ENCODE results near the gene SCFD2.
"Not testable (repeated sequence)": the region's sequence is repeated elsewhere in the genome, so short reads cannot be mapped to it uniquely, and the experiment has no call there.

Gene SCFD2

DNA sequence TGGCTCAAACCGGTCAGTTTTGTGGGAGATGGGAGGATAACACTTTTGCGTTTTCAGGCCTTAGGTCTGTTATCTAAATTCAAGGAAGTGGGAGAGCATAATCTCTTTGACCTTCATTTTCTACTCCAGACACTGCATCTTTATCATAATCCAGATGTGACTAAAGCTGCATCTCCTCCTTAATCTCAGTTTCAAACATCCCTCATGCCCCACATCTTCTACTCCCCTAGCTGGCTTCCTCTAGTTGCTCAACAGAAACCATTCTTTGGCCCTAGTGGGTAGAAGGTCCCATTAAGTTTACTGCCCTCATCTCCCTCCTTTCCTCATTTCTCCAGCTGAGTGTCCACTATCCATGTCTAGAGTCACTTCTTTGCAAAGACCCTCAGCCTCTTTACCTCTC, 522.5 kb downstream of the SCFD2 start:
- FAIRE-seq, result no peak
- no peak for DNase-seq (ENCODE audit: insufficient read length, low spot score)

DNA sequence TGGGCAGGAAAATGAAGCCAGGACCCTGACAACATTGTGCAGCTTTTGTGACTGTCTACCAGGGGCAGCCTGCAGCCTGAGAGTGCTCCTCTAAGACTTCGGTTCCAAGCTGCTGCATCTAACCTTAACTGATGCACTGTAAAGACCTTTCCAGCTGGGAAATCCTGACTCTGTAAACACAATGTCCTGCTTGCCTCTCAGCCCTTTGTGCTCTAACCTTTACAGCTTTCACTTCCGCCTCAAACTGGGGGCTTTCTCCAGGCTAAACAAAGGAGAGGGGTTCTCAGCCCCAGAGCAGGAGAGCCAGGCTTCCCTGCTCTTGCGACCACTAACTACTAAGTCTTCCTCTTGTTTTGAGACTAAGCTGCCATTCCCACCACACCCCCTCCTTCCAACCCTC, 523.1 kb downstream of the SCFD2 start:
- DNase-seq (ENCODE audit: insufficient read length, low spot score), result no peak
- FAIRE-seq, result no peak

DNA sequence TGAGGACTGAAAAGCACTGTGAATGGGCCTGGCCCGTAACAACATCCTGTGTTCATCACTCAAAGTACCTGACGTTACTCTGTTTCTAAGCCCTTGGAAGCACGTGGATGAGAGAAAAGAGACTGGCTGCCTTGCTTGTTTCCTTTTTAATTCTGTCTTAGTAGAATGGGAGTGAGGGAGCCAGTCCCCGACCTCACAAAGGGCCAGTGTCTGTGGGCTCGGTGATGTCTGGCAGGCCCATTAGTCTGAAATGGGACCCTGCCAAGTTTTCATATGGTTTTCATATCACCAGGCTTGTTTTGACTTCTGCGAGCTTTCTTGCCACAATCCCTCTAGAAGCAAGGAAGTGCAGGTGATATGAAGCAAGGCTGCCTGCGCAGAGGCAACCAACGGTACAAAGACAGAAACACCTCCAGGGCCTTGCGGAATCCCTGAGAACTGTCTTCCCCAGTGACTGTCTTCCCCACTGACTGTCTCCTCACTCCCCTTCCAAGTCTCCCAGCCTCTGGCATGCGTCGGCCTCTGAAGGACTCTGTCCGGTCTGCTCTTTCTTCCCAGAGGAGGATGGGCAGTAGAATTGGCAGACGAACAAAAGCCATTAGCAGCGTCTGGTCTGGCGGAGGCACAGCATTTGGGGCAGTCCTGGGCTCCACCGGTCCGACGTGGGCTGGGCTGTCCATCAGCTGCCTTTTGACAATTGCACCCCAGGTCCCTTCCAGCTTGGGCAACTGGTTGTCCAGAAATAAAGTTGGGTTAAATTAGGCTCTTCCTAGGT, 524.0 kb downstream of the SCFD2 start:
- DNase-seq (ENCODE audit: insufficient read length, low spot score), result no peak
- no peak for FAIRE-seq

DNA sequence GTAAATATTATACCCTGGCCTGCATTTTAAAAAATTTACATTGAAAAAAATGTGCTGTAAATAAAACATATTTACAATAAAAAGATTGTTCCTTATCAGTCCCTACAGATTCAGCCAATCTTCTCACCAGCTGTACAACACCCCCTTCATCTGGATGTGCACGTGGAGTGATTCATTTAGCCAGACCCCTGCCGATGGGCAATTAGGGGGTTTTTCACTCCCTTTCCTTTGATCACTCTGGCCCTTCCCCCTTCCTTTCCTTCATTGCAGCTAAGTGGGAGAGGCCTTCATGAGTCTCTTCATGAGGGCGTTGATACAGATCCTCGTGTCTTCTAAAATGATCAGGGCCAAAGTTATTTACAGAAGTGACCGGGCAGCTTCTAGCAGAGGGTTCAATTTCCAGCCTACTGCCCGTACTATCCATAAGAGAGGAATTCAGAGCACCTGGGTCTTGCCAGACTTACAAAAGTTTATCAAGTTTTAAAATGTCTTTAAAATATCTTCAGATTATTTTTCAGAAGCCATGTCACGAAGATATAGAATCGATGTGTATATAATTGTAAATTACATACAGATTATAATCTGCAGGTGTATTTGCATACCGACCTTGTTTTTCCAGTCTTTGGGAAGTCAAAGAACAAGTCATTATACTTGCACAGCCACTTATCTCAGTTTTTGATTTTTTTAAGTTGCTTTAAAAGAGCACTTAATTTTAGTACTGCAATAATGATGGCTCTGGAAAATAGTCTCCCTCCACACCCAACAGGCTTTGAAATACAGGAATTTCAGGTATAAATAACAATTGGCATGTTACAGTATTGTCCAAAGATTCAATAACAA, 525.1 kb downstream of the SCFD2 start:
- DNase-seq (ENCODE audit: insufficient read length, low spot score) (no peak), FAIRE-seq (no peak)

DNA sequence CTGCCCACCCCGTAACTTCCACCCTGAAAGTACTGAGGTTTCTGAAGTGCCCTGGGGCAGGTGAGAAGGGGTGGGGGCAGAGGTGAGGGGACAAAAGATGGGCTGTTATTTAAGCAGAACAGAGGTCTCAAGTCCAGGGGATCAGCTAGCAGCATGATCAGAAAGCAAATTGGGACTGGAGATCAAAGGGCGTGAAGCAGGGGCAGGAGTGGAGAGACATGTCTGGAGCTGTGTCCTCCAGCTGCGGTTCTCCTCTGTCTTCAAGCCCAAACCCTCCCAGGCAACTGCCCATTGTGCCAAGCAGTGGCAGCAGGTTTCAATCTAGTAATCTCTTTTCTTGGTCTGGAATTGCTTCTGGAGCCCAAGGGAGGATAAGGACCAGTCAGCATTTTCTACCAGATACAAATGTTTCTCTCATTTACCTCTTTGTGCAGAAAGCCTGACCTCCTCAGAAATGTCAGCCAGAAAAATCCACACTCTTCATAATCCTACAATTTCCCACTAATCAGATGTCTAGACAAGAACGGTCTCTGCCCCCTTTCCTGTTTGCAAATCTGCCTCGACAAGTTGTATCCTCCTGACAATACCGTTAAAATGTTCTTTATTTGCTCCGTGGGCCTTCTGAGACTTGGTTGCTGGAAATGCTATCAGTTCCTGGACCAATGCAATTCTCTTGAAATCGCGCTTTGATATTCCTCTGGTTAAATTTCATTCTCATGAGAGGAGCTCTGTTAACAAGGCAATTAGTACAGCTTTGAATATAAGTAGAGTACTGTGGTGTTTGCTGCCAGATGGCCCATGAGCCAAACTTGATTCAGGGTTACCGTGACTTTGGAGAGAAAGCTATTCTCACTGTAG, 526.9 kb downstream of the SCFD2 start:
- FAIRE-seq (no peak), DNase-seq (ENCODE audit: insufficient read length, low spot score) (no peak)

DNA sequence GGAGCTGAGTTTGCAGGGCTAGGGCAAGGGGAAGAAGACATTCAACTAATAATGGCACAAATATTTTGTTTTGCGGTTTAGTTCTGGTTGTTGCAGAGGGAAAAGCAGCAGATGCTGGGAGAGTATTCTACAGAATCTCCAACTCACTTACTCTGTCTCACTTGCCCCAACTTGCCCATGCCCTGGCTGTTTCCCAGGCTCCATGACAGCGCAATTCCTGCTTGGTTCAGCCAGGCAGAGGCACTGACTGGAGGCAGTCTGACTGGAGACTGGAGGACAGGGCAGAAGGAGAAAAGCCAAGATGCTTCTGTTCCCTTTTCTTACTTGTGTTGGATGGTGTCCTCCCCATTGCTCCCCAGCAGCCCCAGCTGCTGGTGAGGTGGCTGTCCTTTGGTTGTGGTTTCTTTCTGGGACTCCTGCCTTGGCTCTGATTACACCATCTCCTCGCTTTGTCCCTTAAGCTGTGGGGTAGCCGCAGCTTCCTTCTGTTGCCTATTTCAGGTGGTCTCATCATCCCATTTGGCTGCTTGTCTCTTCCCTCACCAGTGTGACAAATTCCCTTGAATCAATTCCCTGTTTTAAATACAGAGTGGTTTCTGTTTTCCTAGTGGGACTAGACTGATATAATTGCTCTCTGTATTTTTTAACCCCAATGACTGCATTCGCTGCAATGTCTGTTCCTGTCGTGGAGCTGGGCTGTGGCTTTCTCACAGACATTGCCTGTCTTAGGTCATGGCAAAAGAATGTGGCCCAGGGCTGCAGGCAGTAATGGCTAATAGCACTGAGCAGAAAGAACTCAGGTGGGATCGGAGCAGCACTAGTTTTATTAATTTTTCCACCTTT, 527.9 kb downstream of the SCFD2 start:
- FAIRE-seq (no peak), DNase-seq (ENCODE audit: insufficient read length, low spot score) (no peak)

DNA sequence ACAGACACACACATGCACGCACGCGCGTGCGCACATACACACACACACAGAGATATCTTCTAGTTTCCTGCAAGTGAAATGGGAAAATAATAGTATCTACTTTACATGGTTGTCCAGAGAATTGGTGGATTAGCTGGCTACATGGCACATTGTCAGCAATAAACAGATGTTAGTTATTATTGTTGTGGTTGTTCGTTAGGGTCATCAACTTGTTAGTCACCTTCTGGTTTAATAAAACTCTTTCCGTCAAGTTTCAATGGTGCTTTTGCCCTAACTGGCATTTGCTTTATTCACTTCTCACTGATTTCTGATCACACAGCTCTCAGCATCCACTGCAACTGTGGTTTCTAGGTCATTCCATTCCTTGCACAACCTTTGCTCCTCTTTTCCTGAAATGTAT, 529.2 kb downstream of the SCFD2 start:
- FAIRE-seq, result no peak
- DNase-seq (ENCODE audit: insufficient read length, low spot score), result no peak

DNA sequence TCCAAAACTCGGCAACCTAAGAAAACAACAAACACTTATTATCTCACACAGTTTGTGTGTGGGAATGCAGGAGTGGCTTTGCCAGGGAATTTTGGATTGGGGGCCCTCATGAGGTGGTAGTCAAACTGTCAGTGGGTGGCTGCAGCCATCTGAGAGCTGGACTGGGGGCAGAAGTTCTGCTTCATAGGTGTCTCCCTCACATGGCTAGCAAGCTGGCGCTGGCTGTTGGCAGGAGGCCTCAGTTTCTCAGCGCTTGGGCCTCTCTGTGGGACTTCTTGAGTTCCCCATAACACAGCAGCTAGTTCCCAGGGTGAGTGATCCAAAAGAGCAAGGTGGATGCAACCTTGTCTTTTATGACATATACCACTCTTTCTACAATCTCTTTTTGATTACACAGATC, 529.7 kb downstream of the SCFD2 start:
- FAIRE-seq (no peak), DNase-seq (ENCODE audit: insufficient read length, low spot score) (no peak)

DNA sequence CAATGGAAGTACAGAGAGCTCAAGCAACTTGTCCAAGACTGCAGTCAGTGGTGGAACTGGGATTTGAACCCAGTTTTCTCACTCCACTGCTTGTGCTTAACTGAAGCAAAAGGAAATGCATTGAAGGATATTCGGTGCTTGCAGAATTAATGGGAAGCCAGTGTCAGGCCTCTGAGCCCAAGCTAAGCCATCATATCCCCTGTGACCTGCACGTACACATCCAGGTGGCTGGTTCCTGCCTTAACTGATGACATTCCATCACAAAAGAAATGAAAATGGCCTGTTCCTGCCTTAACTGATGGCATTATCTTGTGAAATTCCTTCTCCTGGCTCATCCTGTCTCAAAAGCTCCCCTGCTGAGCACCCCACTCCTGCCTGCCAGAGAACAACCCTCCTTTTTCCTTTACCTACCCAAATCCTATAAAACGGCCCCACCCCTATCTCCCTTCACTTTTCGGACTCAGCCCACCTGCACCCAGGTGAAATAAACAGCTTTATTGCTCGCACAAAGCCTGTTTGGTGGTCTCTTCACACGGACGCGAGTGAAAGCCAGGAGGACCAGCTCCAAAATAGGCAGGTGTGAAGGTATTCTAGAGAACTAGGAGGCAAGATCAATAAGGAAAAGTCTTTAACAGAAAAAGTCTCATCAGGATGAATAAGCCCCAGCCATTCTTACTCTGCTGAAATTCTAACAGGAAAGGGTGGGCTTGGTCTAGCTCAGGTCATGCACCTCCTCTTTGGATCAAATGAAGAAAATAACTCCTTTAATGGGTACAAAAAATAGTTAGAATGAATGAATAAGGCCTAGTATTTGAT, 531.0 kb downstream of the SCFD2 start:
- not testable (repeated sequence) for FAIRE-seq; DNase-seq (ENCODE audit: insufficient read length, low spot score)

DNA sequence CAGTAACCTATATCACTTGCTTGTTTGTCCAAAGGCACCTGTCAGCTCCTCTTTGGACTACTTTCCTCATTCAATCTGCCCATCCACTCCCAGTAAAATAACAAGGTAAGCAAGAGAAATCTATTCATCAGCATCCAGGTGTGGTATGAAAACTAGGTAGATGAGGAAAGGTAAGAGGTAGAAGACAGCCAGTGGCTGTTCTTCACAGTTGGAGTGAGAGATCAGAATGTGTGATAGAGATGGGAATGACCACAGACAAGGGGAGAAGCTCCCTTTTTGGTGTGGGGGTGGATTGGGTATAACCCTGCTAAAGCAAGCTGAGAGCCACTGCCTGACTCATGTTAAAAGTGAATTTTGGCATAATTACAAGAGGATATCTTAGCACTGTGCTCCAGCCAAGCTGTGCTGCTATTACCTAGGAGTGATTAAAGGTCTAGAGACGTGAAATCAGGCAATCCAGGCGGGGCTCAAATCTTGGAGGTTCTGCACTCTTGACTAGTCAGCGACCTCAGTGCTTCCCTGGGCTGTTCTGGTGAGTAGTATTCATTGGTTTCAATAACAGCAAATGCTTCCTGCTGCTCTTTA, 531.8 kb downstream of the SCFD2 start:
- DNase-seq (ENCODE audit: insufficient read length, low spot score) (no peak), FAIRE-seq (no peak)

DNA sequence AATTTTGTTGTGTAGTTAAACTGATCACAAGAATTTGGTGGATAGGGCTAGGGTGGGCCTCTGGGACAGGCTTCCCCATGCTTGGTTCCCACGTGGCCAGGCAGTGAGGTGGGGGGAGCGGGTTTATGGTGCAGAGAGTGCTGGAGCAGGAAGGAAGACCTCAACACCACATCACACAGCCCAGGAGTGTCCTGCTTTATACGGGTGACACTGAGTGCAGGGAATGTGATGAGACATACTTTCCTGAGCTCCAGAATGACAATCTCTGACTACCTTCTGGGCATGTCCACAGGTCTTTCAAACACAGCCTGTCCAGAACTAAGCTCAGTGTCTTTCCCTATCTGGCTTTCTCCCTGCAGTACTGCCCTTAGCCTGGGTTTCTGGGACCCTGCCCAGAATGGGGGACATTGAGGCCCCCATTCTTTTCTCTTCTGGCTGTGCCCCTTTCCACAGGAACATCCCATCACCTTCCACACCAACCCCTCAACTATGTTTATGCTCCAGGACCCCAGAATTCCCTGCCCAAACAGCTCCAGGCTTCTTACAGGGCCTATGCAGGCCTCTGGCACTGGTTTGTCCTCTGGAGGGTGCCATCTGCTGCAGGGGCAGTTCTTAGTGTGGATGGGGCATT, 540.3 kb downstream of the SCFD2 start:
- FAIRE-seq (no peak), DNase-seq (ENCODE audit: insufficient read length, low spot score) (no peak)

DNA sequence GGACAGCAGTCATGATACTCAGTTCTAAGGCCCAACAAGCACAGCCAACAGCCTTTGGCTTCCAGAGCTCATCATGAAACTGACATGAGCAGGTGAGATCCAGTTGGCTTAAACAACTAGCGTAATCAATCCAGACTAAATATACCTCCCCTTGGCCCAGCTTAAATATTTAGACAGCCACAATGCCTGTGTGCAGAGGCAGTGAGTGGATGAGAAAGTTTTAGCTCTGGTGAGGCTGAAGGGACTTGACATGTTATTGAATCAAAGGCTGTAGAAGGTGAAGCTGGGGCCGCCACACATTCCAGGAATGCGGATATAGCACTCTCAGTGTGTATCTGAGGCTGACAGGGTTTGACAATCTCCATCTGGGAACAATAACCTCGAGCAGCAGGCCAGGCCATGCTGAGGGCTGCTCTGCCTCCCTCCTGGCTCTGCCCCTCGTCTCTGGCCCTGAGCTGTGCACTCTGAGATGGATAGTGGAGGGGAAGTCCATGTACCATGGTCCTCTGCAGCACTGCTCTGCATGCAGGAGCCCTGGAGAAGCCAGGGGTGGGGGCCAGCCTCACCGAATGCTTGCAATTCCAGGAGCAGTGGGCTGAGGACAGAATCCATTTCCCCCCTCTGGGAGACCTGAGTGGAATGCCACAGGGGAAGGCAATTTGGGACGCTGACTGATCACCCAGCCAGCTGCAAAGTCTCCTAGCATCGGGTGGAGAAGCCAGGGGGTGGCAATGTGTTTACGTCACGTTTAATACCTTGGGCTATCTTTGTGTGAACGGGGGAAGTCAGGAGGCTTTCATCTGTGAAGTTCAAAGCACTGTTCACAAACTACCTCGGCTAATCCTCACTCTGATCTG, 541.0 kb downstream of the SCFD2 start:
- FAIRE-seq, result no peak
- DNase-seq (ENCODE audit: insufficient read length, low spot score), result no peak

DNA sequence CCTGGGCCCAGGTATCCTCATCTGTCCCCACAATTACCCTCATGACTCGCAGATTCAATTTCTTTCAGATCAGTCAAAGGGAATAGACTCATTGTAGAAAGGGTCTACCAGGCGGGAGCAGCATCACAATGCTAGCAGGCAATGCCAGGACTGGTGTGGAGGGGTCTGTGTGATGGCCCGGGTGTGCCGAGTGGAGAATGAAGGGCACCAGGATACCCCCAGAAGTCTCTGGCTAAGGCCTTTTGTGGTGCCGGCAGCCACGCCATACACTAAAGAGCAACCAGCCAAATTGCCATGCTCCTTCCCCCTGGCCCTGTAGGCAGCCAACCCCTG, 541.6 kb downstream of the SCFD2 start:
- DNase-seq (ENCODE audit: insufficient read length, low spot score) (no peak), FAIRE-seq (no peak)

DNA sequence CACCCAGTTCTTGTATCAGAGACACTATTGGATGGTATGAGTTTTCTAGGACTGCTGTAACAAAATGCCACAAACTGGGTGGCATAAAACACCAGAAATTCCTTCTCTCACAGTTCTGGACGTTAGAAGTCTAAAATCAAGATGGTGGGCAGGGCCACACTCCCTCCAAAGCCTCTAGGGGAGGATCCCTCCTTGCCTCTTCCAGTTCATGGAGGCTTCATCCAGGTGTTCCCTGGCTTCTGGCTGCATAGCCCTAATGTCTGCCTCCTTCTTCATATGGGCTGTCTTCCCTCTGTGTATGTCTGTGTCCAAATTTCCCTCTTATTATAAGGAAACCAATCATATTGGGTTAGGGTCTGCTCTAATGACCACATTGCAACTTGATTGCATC, 542.2 kb downstream of the SCFD2 start:
- no peak for FAIRE-seq

More for the DNA sequence above, 542.2 kb downstream of the SCFD2 start:
- DNase-seq (ENCODE audit: insufficient read length, low spot score), result no peak
